Stimulated activated CD4-positive, alpha-beta T cell treated with anti-CD3 and anti-CD28 coated beads, Interleukin-1b, Interleukin-23, amount 100 ng/mL, for 1 hour (primary cell): ENCODE data around the gene MAGI1.

Experiments used
- DNase-seq, 2 donors: peaks; one replicate each; pipeline ENCODE4 v3.0.0-alpha.2; 2020; ENCODE audit warnings: low read depth in 2 of 2

MAGI1 gene

DNA sequence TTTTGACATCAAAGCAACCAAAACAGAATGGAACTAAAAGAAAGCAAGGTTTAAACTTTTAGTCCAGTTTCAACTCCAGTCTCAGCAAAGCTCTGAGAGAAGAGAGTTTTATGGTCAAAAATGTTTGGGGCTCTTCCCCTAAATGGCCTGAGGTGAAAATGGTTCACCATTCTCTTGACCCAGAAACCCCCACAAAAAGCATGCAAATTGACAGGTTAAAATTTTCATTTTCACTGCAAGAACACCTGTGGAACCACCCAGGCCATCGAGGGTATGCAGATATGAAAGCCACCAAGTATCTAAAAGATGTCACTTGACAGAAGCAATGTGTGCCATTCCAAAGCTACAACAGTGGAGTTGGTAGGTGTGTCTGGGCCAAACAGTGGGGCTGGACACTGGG, 195.0 kb downstream of the MAGI1 start:
- no peak for DNase-seq

DNA sequence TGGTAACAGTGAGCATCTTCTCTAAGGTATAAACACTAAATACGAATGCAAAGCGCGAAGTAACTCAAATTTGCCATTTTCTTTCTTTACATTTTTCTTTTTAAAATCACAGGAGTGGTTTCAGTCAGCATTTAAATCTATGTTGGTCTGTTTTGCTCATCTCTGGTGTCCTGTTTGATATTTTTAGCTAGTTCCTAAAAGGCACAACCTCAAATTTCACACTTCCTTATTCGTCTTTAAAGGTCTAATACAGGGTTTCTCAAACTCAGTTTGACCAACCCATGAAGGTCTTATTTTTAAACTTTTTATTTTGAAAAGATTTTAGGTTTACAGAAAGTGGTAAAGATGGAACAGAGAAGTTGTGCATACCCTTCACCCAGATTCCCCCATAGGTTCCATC, 201.1 kb downstream of the MAGI1 start:
- no peak for DNase-seq

DNA sequence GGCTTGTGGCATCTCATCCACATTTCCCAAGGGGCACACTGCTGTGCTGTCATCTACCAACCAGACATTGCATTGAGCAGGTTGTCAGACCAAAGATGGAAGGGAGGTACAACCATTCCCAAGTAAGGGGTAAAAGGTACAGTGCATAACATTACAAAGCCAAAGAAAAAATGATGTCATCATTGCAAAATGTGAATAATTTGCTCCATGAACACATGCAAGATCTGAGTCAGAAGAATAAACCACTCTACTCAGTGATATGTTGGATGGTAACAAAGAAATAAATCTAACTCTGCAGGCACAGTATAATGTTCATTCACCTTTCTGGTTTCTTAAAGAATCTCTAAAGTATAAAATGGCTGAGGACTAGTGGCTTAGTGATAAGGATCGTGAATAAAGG, 202.7 kb downstream of the MAGI1 start:
- no peak for DNase-seq

GRCh38 chr3:65833761-65834505, 204.8 kb downstream of the MAGI1 start:
- no peak for DNase-seq

DNA sequence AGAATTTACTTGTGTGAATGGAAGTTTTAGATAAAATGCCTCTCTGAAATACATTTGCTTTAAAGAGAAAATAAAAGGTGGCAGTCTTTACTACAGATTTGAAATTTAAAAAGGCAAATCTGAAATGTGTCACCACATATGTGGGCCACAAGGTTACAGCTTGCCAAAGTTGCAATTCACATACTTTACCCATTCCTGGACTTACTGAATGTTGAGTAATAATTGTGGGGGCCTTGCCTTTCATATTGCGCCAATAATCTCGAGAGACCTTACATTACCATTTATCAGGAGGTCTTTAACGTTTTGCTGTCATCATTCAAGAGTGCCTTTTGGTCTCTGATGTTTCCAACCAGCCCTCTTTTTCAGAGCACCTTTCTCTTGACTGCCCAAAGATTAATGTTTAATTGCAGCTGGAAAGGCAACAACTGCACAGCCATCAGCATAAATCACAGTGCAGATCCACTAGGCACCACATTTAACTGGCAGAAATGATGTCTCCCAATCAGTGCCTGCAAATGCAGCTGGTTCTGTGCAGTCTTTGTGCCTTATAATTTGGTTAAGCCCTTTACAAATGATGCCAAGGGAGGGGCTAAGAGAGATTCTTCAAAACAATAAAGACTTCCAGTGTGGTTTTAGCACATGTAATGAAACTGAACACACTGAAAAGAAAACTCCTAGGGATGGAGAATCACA, 206.8 kb downstream of the MAGI1 start:
- DNase-seq, result no peak

DNA sequence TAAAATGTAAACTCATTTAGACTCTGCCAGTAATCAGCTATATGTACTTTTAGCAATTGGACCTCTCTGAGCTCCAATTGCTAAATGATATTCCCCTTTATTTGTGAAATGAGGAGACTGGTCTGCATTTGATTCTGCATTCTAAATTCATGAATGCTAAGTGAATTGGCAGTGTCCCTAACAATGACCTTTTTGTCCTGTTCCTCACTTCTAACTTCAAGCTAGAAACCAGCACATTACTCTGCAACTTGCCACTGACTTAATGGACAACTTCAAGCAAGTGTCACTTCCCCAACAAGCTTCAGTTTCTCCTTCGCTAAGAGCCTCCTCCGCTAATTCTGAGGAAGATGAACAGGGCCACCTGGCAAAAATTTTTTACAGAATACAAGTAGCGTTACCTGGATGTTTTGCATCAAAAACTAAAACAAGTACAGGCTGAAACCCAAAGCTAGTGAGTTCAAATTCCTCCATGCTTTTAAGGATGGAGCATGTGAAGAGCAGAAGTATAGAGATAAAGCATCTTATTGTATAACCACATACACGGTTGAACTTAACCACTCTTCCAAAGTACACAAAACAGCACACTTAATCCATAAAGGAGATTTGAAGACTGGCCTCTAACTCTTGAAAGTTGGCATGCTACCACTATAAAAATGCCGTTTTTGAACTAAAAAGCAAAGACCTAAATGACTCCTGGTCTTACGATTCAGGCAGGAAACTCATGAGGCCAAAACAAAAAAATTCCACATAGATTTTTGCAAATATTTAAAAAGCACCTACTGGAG, 207.6 kb downstream of the MAGI1 start:
- no peak for DNase-seq

- DNase-seq, result no peak
Measured at GRCh38 chr3:65829228-65829627, 209.5 kb downstream of the MAGI1 start.

DNA sequence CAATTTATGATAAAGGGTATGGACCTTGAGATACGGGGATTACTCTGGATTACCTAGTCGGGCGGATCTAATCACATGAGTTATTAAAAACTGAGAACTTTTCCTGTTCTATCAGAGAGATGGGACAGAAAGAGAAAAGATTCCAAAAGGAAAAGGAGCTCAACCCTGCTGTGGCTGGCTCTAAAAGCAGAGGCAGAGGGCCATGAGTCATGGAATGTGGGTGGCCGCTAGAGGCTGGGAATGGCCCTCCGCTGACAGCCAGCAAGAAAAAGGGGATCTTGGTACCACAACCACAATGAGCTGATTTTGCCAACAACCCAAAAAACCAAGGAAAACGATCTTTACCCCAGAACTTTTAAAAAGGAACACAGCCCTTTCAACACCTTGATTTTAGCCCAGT, 210.0 kb downstream of the MAGI1 start:
- no peak for DNase-seq

- no peak for DNase-seq
Measured at GRCh38 chr3:65827076-65827475, 211.6 kb downstream of the MAGI1 start.

GRCh38 chr3:65824166-65824565, 214.6 kb downstream of the MAGI1 start:
- DNase-seq, result no peak

- no peak for DNase-seq
Measured at GRCh38 chr3:65820600-65820999, 218.1 kb downstream of the MAGI1 start.

- no peak for DNase-seq
Measured at GRCh38 chr3:65819896-65820295, 218.8 kb downstream of the MAGI1 start.

DNA sequence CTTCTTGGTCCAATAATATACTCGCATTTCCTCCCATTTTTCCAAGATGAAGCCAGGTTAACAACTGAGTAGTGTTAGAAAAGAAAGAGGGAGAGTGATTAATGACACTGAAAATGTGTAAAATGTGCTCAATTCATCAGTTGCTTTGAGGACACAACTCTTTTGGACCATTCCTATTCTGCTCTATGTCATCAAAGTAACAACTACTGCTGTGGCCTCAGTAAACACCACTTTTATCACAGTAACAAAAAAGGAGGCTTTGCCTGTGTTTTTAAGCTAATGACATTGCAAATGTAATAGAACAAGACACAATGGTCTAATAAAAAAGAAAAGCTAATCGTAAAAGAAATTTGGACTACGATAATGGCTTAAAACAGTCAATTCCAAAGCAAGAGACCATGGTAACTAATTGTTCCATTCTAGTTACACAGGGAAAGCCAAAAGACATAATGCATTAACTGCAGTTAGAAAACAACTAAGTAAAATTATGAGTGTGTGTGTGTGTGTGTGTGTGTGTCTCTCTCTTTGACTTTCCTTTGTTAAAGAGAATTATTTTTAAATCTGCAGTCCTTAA, 221.1 kb downstream of the MAGI1 start:
- DNase-seq, result no peak

DNA sequence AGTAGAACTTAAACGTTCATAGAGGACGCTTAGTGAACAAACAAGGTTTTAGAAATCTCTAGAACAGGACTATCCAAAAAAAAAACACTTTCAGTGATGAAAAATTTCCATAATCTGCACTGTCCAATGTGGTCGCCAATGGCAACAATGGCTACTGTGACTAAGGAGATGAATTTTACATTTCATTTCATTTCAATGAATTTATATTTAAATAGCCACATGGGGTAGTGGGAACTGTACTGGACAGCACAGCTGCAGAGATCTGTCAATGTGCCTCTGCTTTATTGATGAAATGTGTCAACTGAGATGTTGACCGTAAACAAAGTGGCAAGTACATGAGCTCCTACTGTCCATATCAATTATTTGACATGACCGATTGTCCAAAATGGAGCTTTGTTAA, 222.5 kb downstream of the MAGI1 start:
- no peak for DNase-seq

- no peak for DNase-seq
Measured at GRCh38 chr3:65814845-65815578, 223.7 kb downstream of the MAGI1 start.

GRCh38 chr3:65811892-65812291, 226.8 kb downstream of the MAGI1 start:
- DNase-seq, result no peak

- DNase-seq, result no peak
Measured at GRCh38 chr3:65811086-65811761, 227.5 kb downstream of the MAGI1 start.

DNA sequence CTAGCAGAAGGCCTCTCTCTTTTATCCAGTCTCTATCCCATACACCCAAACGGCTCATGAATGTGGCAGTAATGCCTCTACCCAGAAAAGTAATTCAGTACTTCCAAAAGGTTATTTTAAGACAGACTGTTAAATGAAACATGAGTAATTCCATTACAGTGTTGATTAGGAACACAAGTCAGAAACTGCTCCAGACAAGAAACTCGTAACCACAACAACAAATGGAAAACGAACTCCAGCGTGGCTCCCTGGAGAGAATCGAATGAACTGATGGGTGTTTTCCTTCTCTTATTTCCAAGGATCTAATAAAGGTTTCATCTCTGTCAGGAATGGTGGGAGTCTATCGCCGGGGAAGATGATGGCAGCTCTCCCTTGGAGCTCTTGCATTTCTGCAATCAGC, 228.4 kb downstream of the MAGI1 start:
- no peak for DNase-seq

DNA sequence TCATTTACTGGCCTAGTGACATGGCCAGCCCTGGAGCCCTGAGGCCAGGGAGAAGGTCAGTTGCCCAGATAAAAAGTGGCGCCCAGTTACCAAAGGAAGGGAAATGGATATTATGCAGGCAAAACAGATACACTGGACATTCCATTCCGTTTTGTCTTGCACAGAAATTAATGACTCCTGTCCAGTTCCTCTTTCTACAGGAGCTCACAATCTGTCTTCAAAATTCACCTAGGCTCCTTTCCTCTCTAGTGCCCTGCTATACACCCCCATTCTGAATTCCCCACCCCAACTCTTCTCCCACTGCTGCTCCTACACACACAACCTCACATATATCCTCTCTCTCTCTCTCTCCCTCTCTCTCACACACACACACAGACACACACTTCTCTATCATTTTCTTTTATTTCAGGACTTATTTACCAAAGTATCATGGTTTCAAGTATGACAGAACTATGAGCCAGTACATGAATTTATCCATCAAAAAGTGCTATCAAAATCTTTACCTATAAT, 229.0 kb downstream of the MAGI1 start:
- DNase-seq, result no peak

- no peak for DNase-seq
Measured at GRCh38 chr3:65808824-65809223, 229.9 kb downstream of the MAGI1 start.

DNA sequence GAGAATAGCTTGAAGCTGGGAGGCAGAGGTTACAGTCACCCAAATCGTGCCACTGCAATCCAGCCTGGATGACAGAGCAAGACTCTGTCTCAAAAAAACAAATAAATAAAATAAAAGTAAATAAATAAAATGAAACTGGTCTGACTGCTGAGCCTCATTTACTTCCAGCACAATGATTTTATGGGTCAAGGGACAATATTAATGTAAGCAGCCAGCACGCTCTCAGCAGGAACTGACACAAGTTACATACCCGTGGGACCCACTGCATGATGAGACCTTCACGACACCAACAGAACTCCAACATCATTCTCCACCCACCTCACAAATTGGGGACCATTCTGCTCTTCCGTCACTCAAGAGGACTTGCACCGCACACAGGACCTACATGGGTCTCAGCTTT, 230.3 kb downstream of the MAGI1 start:
- DNase-seq, result no peak
